Stimulated activated CD8-positive, alpha-beta memory T cell treated with anti-CD3 and anti-CD28 coated beads, Interleukin-7, amount 100 ng/mL, for 48 hours (primary cell): Measurements from ENCODE around the gene C14orf132.
A peak's percentile ranks its signal among the peaks of the same experiment; 100 is the strongest.

ENCODE experiments used
- DNase-seq, 2 donors: peaks; one replicate each; pipeline ENCODE4 v3.0.0-alpha.2; 2020; ENCODE audit warnings: low read depth in 1 of 2; ENCODE audit errors: extremely low read depth in 1 of 2

C14orf132 gene

DNA sequence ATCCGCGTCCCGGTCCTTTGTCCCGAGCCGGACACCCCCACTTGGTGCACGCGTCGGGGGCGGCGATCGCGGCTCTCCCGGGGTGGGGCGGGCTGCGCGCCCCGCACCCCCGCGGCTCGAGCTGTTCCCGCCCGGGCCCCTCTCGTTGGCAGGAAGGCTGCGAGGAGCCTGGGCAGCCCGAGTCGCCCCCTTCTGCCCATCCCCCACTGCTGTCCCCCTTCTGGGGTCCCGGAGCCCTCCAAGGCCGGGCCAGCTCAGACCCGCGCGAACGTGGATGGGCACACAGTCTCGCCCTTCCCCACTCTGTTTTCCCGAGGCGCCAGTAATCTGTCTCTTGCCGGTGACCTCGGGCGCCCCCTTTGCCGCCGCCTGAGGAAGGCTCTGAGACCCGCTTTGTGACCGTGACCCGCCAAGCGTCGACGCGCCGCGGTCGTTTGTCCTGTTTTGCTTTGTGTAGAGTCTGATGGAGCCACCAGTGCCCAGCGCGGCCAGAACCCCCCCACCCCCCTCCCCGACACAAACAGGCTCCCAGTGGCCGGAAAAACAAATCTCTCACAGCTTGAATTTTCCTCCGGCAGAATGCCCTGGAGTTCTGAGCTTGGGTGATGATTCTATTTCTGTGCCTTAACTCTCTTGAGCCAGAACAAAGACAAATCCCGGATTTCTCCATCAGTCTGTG, 610 bp downstream of the C14orf132 start:
- peak in 1 of 2 donors; percentile 3 for DNase-seq

DNA sequence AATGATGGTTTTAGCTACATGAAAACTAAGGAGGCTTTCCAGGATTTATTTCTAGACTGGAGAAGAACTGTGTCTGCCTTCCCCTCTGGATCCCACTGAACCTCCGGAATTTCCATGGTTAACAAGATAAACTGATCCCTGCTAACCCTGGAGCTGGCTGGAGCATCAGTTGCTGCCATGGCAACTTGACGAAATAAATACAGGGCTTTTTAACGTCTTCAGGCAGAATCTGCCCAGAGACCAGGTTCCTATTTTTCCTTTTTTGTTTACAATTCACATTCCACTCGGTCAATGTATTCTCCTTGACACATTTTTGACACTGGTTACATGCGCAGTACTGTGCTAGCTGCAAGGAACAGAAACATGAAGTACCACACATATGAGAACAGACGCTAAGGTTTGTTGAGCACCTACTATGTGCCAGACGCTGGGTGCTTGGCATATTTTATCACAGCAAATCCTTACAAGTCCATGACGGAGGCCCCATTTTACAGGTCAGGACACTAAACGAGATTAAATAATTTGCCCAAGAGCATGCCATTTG, 1.7 kb downstream of the C14orf132 start:
- no peak for DNase-seq

- DNase-seq, result no peak
Measured at GRCh38 chr14:96042248-96042930, 3.2 kb downstream of the C14orf132 start.

DNA sequence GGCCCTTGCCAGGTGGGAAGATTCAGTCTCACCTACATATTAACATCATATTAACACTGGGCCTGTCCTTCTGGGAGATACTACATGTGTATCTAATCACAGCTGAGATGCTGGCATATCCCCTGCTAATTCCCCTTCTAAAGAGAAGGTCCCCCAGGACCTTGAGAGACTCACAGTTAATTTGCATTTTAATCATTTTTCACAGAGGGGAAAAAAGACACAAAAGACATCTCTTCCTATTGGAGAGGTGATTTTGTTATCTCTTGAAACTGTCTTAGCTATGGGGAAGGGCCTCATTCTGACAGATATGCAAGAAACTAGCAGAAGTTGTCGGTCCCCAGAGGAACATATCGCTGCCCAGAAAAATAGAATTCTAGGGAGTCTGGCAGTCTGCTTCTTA, 7.5 kb downstream of the C14orf132 start:
- DNase-seq, result no peak

GRCh38 chr14:96047101-96047500, 7.9 kb downstream of the C14orf132 start:
- DNase-seq, result no peak

GRCh38 chr14:96049932-96050331, 10.8 kb downstream of the C14orf132 start:
- DNase-seq, result no peak

- DNase-seq, result no peak
Measured at GRCh38 chr14:96050482-96050881, 11.3 kb downstream of the C14orf132 start.

GRCh38 chr14:96051231-96051630, 12.1 kb downstream of the C14orf132 start:
- no peak for DNase-seq

- no peak for DNase-seq
Measured at GRCh38 chr14:96051642-96052540, 12.7 kb downstream of the C14orf132 start.

DNA sequence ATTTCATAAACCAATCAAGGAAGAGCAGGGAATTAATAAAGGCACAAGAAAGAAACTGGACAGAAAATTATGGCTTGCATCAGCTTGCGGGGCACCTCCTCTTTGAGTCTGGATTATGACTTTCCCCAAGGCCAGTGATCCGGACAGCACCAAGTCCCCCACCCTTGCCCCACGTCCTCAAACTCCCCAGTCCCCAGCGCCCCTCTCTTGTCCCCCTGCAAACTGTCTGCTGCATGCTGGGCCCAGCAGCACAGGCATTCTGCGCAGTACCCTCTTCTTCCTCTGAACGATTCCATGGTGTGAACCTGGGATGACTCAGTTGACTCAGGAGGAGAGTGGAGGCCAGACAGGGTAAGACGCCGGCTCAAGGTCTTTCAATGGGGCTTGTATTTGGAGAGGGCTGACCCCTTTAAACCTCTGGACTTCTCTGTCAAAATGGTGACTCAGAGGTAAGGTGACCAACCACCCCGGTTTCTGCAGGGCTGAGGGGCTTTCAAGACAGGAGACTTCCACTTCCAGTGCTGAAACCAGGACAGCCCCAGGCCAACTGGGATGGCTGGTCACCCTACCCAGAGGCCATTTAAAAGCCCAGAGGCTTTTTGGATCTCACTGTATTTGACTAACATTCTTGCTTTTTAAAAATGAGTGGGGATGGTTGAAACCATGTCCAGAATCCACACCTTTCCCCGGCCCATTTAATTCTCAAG, 13.5 kb downstream of the C14orf132 start:
- no peak for DNase-seq

GRCh38 chr14:96053248-96053599, 14.1 kb downstream of the C14orf132 start:
- no peak for DNase-seq

DNA sequence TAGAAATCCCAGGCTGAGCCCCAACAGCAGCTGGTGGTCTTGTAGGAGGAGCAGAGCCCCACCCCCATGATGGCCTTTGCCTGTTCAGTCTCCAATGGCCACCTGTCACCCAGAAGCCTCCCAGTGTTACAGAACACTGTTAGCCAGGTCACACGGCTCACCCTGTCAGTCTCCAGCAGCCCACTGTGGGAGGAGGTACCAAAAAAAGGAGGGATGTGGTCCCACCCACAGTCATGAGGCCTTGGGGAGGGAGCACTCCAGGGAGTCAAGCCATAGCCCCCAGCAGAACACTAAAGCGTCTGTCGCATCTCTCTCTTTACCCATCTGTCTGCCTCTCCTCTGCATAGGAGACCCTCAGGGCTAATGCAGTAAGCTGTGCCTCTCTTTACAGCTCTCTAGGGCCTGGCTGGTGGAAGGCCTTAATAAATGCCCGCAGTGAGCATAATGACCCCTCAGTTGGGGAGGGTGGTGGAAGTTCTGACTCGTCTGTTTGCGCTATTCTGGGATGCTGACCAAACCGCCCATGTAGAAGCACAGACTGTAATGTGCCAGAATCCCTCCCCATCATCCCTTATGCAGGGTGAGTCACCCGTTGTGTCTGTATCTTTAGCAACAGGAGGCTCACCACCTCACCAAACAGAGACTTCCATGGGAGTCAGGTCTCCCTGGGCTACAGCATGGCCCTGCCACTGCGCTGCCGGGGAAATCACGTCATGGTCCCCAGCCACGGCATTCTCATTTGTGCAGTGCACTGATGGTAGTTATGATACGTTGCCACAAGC, 14.6 kb downstream of the C14orf132 start:
- DNase-seq, result no peak

GRCh38 chr14:96054661-96055060, 15.5 kb downstream of the C14orf132 start:
- DNase-seq, result no peak

DNA sequence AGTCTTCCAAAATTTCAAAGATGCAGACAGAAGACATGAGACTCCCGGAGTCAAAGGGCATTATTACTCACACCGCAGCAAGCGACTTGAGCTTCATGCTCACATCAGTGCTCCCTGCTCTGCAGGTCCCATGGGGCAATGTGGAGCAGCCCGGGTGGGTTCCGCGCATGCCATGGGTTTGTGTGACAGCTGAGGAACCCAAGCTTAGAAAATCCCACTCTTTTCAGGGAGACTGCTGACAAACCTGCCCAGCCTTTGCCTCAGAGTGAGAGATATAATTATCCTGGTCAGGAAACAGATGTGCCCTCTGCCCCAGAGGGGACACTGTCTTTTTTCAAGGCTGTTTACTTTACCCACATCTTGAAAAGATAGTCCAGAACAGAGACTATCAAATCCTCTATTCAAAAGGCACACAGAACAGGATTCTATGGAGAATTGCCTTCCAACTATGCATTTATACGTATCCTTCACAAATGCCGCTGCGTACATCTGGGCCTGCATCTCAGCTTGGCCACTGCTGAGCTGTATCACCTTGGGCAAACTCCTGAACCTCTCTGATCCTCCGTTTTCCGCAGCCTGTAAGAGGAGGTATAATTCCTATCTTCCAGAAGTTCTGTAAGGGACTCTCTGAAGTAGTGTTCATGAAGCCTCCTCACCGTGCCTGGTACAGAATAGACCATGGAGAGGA, 16.0 kb downstream of the C14orf132 start:
- no peak for DNase-seq

DNA sequence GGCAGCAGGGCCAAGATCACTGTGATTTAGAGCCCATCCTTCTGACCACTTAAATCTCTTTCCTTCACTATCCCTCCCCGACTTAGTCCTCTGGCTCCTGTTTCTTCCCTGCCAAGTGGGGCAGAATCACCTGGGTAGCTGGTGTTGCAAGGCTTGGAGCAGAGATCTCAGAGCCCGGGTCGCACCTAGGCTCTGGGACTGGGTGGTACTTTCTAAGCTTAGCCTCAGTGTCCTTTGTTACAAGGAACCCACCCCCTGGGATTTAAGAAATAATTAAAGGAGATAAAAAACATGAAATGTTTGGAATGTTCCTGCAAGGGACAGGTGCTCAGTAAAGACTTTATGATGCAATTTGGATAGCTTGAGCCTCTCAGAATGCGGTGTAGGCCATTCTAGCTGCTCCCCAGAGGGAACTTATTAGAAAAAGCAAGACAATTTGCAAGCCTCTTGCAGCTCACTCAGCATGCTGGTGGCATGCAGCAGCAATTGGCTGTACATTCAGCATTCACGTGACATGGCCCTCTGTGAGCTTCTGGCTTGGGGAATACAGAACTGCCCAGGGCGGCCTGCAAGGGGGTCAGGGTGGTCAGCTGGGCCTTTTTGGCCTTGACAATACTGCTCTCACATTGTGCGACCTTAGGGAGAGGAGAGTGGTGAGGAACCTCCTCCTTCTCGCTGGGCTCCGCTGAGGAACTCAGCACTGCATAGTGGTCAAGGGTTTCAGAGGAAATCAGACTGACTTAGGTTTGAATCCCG, 16.8 kb downstream of the C14orf132 start:
- DNase-seq, result no peak

DNA sequence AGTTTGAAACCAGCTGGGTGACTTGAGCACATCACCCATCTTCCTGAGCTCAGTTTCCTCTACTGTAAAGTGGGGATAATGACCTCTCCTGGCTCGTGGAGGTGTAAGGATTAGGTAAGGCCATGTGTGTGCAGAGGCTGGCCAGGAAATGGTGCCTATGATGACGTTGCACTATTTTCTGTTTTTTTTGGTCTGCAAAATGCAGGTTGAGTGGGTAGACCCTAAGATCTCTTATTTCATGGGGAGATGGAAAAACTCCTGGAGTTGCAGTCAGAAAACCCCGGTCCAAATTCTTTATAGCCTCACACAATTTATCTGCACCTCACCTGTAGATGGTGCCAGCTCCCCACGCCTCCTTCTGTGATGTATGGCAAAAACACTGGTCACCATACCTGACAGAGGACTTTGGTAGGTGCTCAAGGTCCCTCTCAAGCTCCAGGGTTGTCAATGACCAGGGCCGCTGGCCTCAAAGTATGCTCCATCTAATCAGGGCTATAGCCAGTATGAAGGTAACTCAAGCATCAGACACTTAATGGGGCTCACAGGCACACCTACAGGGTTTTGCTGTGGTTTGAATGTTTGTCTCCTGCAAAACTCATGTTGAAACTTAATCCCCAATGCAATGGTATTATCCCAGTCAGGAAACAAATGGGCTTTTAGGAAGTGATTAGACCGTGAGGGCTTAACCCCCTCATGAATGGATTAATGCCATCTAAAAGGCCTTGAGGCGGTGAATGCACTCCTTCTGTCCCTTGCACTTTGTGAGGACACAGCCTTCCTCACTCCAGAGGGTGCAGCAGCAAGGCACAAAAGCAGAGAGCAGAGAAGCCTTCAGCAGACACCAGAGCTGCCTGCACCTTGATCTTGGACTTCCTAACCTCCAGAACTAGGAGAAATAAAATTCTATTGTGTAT, 17.6 kb downstream of the C14orf132 start:
- no peak for DNase-seq

DNA sequence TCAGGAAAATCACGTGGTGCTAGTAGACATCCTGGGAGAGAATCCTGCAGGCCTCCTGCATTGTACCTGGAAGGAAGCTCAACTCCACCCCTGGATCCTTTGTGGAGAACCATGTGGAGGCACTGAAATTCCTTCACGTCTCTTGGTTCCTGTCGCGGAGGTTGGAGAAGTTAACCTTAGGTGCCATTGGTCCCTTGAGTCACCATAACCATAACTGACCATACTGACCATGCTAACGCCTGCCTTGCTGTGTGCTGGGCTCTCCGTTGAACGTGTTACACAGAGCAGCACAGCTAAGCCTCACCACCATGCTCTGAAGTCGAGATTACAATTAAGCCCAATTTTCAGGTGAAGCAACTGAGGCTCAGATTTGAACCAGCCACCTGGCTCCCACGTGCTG, 18.6 kb downstream of the C14orf132 start:
- no peak for DNase-seq
